HCT116 (cell line): ENCODE measurements around the gene TFEB. TPM values are rescaled to one million over a fixed set of nuclear protein-coding genes. Genes with fewer than 3 reads are reported as not detected.

ENCODE experiments used
- ATAC-seq: fragments of 200-7000 bp; cut with Tn5 transposase; 2 replicates; pipeline ENCODE4 v1.9.1; 2020; ENCODE audit warnings: mild to moderate bottlenecking, moderate library complexity
- BruUV-seq: library from RNA; stranded (reverse); fragments of 400-500 nt; replicated peaks from 2 replicates; lab custom pipeline; 2021; lab: Mats Ljungman, UMichigan
- CTCF ChIA-PET: fragments of 300-600 bp; sonication (Branson Sonifier 250); formaldehyde crosslinking; loops from one replicate; lab custom pipeline; 2021; ENCODE audit warnings: antibody characterized with exemption; lab: Charles Lee
- POLR2A ChIA-PET: fragments of 300-600, 350-600 bp; sonication (Branson Sonifier 250); formaldehyde crosslinking; loops from one replicate; lab custom pipeline; 2021; ENCODE audit warnings: antibody characterized with exemption; lab: Charles Lee
- RAD21 ChIA-PET, 2 experiments: fragments of 300-600 bp; sonication (Branson Sonifier 250); formaldehyde crosslinking; loops; one replicate each; lab custom pipeline; 2023; ENCODE audit warnings: low total read pairs in 2 of 2; ENCODE audit not compliant: uncharacterized antibody in 2 of 2, unreplicated experiment in 2 of 2, low non-redundant PET in 1 of 2; lab: Charles Lee
- DNase-seq: peaks from one replicate; pipeline ENCODE4 v3.0.0-alpha.2; 2010; ENCODE audit warnings: low read depth, low spot score
- H2AFZ ChIP-seq: fragments of 200-600 bp; shearing (Covaris generic), sonication (generic); 2 replicates; pipeline ENCODE4 v1.6.1; 2017; ENCODE audit warnings: low read depth, mixed run types, mixed read lengths, antibody characterized with exemption, low read length; ENCODE audit not compliant: poor library complexity, severe bottlenecking
- H3K27ac ChIP-seq: 2 replicates; pipeline ENCODE4 v1.5.1; 2012; ENCODE audit warnings: low read depth, low read length
- H3K27me3 ChIP-seq: fragments of 200-600 bp; sonication (generic); 2 replicates; pipeline ENCODE4 v1.6.1; 2016; ENCODE audit warnings: mixed run types, low read length, mixed read lengths; ENCODE audit not compliant: insufficient read depth
- H3K36me3 ChIP-seq, 2 experiments: fragments of 200-500 bp in 1 of 2; fragments of 200-600 bp in 1 of 2; sonication (Bioruptor generic) in 1 of 2; sonication (generic) in 1 of 2; 2 replicates each; pipeline versions ENCODE4 v1.5.1 to v1.6.1; 2014 to 2016; ENCODE audit warnings: low read length in 2 of 2, inconsistent platforms in 1 of 2, mixed read lengths in 1 of 2, mixed run types in 1 of 2; ENCODE audit not compliant: insufficient read depth in 2 of 2, control insufficient read depth in 1 of 2
- H3K4me1 ChIP-seq, 2 experiments: fragments of 200-600 bp in 1 of 2; sonication (generic) in 1 of 2; 2 replicates each; pipeline versions ENCODE4 v1.5.1 to v1.6.1; 2012 to 2017; ENCODE audit warnings: low read length in 2 of 2, inconsistent platforms in 1 of 2, mild to moderate bottlenecking in 1 of 2, mixed read lengths in 1 of 2, mixed run types in 1 of 2, moderate library complexity in 1 of 2; ENCODE audit not compliant: insufficient read depth in 2 of 2, control insufficient read depth in 1 of 2
- H3K4me2 ChIP-seq: fragments of 200-600 bp; sonication (generic); 2 replicates; pipeline ENCODE4 v1.6.1; 2017; ENCODE audit warnings: mixed run types, low read length, mixed read lengths
- H3K4me3 ChIP-seq, 2 experiments: fragments of 200-600 bp in 1 of 2; sonication (generic) in 1 of 2; replicated peaks in 1 of 2; 2 replicates each; pipeline ENCODE4 v1.5.1; 2011 to 2016; ENCODE audit warnings: low read length in 2 of 2, control low read depth in 1 of 2, low read depth in 1 of 2, mild to moderate bottlenecking in 1 of 2, mixed read lengths in 1 of 2, mixed run types in 1 of 2
- H3K79me2 ChIP-seq: fragments of 200-600 bp; sonication (generic); 2 replicates; pipeline ENCODE4 v1.6.1; 2017; ENCODE audit warnings: mild to moderate bottlenecking, mixed run types, low read length, moderate library complexity, mixed read lengths; ENCODE audit not compliant: insufficient read depth
- H3K9ac ChIP-seq: fragments of 200-600 bp; sonication (generic); 2 replicates; pipeline ENCODE4 v1.6.1; 2016; ENCODE audit warnings: low read length, mixed read lengths
- H3K9me2 ChIP-seq: fragments of 200-600 bp; sonication (generic), shearing (Covaris generic); 2 replicates; pipeline ENCODE4 v1.6.1; 2017; ENCODE audit warnings: mixed run types, mild to moderate bottlenecking, moderate library complexity; ENCODE audit not compliant: insufficient read depth
- H3K9me3 ChIP-seq, 2 experiments: fragments of 200-500 bp in 1 of 2; fragments of 200-600 bp in 1 of 2; sonication (Bioruptor generic) in 1 of 2; sonication (generic) in 1 of 2; 2 replicates each; pipeline ENCODE4 v1.6.1; 2014 to 2017; ENCODE audit warnings: low read length in 2 of 2, mixed read lengths in 2 of 2, inconsistent platforms in 1 of 2, low read depth in 1 of 2, mild to moderate bottlenecking in 1 of 2, mixed run types in 1 of 2, moderate library complexity in 1 of 2; ENCODE audit not compliant: control insufficient read depth in 1 of 2, insufficient read depth in 1 of 2
- H4K20me1 ChIP-seq: fragments of 200-600 bp; sonication (generic), shearing (Covaris generic); 2 replicates; pipeline ENCODE4 v1.6.1; 2017; ENCODE audit warnings: mixed run types, mild to moderate bottlenecking, moderate library complexity; ENCODE audit not compliant: insufficient read depth
- EZH2 ChIP-seq: fragments of 200-600 bp; sonication (generic); IDR thresholded peaks from 2 replicates; pipeline ENCODE4 v1.6.1; 2017; ENCODE audit warnings: antibody characterized with exemption, mixed run types
- POLR2AphosphoS5 ChIP-seq: IDR thresholded peaks from 2 replicates; pipeline ENCODE4 v1.6.1; 2011; ENCODE audit warnings: mild to moderate bottlenecking, low read depth, low read length, moderate library complexity
- RAD21 ChIP-seq: IDR thresholded peaks from 2 replicates; pipeline ENCODE4 v1.6.1; 2012; ENCODE audit warnings: low read depth, mild to moderate bottlenecking
- YY1 ChIP-seq: IDR thresholded peaks from 2 replicates; pipeline ENCODE4 v1.6.1; 2011; ENCODE audit warnings: low read length, low read depth, moderate library complexity, mild to moderate bottlenecking; ENCODE audit not compliant: insufficient replicate concordance; ENCODE audit errors: extremely low read depth
- ZFX ChIP-seq: fragments of 450-650 bp; IDR thresholded peaks from 2 replicates; pipeline ENCODE4 v1.6.1; 2017
- intact Hi-C: fragments of 100-400 bp; cut with micrococcal nuclease; formaldehyde crosslinking; loops from 2 replicates; pipeline ENCODE4 v1.10.0; 2022
- total RNA-seq: library from RNA; stranded (reverse); gene quantifications from one replicate; pipeline ENCODE4 v1.2.1, GENCODE V29; 2021; ENCODE audit not compliant: unreplicated experiment
- TF ChIP-seq, protein P1 (sequence below): IDR thresholded peaks from 2 replicates; pipeline ENCODE4 v1.6.1; 2012

Gene TFEB
- total RNA-seq, 1 experiment from 2014 or later: 4.8 TPM

DNA sequence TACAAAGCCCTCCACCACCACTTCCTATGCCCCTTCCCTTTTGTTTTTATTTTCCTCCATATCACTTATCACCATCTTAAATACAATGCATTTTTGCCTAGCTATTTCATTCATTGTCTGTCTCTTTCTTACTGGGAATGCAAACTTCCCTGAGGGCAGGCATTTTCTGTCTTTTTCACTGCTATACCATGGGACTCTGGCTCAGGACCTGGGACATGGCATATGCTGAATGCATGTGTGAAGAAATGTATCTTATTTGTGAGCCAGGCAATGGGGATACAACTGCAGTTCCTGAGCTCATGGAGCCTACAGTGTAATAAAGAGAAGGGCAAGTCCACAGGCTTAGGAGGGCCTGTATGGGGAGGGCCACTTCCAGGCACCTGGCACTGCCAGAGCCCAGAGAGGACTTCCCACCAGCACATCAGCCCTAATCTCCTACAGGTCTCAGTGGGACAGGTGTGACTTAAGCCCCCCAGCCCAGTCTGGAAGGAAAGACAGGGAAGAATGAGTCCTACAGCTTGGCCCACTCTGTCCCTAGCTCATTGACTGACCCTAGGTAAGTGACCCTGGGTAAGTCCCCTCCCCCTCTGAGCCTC is 43.2 kb downstream of the TFEB start:
- peaks cover 5 to 14% of the 10 kb centered on the region in 2 experiments; a peak in 3 of 4 replicates for H3K4me1 ChIP-seq
- no peaks in the 10 kb centered on the region for H3K27me3 ChIP-seq
- H3K9me2 ChIP-seq: no peaks in the 10 kb centered on the region
- H3K27ac ChIP-seq: no peak overlapping the region
- H3K4me2 ChIP-seq: no peak overlapping the region
- H3K79me2 ChIP-seq: no peaks in the 10 kb centered on the region
- no TSS peak for BruUV-seq
- no peak for ATAC-seq
- intact Hi-C loops: no loop called here
- no peak for DNase-seq
- RAD21 ChIA-PET: no interaction called here
- POLR2A ChIA-PET: no interaction called here
- no peak overlapping the region for H3K9ac ChIP-seq
- no peak for TF ChIP-seq RAD21
- H3K4me3 ChIP-seq: no peak overlapping the region
- H3K9me3 ChIP-seq: no peaks in the 10 kb centered on the region
- no peak overlapping the region for H2AFZ ChIP-seq
- CTCF ChIA-PET: interaction anchor here (4.3 kb wide), 1 partner anchor 14 kb away, joined by 19 read pairs; no protein-coding TSS in a partner anchor
- H3K36me3 ChIP-seq: no peaks in the 10 kb centered on the region
- H4K20me1 ChIP-seq: no peaks in the 10 kb centered on the region

DNA sequence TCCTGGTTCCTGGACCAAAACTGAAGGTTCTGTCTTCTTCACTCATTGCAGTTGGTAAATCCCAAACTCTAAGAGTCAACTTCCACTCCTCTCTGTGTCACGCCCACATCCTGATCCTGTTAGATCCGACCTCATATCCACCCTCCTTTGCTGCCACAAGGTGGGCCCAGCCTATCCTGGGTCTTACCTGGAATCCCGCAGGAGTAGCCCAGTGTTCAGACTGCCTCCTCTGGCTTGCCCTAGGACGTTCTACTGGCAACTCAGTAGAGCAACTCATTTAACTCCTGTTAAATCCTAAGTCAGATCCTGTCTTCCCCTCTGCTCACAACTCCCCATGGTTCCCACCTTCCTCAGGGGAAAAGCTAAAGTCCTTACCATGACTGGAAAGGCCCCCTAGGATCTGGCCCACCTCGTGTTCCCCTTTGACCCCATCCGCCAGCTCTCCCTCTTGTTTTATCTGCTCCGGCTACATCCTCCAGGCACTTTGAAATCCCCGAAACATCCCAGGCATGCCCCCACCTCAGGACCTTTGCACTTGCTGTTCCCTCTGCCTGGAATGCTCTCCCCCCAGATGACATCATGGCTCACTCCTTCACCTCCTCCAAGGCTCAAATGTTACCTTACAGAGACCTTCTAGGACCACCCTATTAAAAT is 43.9 kb downstream of the TFEB start:
- no peak for TF ChIP-seq ZFX
- no peak for TF ChIP-seq POLR2AphosphoS5
- no peak for TF ChIP-seq EZH2
- no peak for TF ChIP-seq YY1
- TF ChIP-seq, protein P1, sequence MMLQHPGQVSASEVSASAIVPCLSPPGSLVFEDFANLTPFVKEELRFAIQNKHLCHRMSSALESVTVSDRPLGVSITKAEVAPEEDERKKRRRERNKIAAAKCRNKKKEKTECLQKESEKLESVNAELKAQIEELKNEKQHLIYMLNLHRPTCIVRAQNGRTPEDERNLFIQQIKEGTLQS: no peak
- Histone ChIP-seq H3K9me3 (no peaks in the 10 kb centered on the region), H3K4me2 (no peak overlapping the region), H3K4me1 (peaks cover 2 to 14% of the 10 kb centered on the region in 2 experiments; a peak in 2 of 4 replicates), H3K4me3 (no peak overlapping the region), H4K20me1 (no peaks in the 10 kb centered on the region), H3K79me2 (no peaks in the 10 kb centered on the region), H2AFZ (no peak overlapping the region), H3K36me3 (no peaks in the 10 kb centered on the region), H3K9ac (no peak overlapping the region), H3K27ac (no peak overlapping the region), H3K9me2 (no peaks in the 10 kb centered on the region), H3K27me3 (no peaks in the 10 kb centered on the region)
- no TSS peak for BruUV-seq
- RAD21 ChIA-PET: no interaction called here
- ATAC-seq (no peak), DNase-seq (no peak)
- CTCF ChIA-PET: no interaction called here
- POLR2A ChIA-PET: no interaction called here
- intact Hi-C loops: no loop called here
